ENCODE data around the gene PPP1R3E.

Gene PPP1R3E

GRCh38 chr14:23294734-23295561 is 7.7 kb downstream of the PPP1R3E start:
- DNase-seq (ENCODE audit: low read depth in 2 of 2) = peak; percentile 70 to 78

GRCh38 chr14:23286902-23287479 is 15.7 kb downstream of the PPP1R3E start:
- no peak for TF ChIP-seq CTCF (IDR thresholded peaks at IDR 0.05; ENCODE audit: low read depth, low read length)
- peak; percentile 24 to 38 for DNase-seq (ENCODE audit: low read depth in 2 of 2)
- peak overlapping the region; percentile 82 to 88 for H3K4me3 ChIP-seq (replicated peaks in 1 of 2; ENCODE audit: low read depth in 2 of 2, low read length in 2 of 2)

More at GRCh38 chr14:23294734-23295561, 7.7 kb downstream of the PPP1R3E start:
- no peak overlapping the region for H3K4me3 ChIP-seq (replicated peaks in 1 of 2; ENCODE audit: low read depth in 2 of 2, low read length in 2 of 2)
- TF ChIP-seq CTCF (IDR thresholded peaks at IDR 0.05; ENCODE audit: low read depth, low read length) = peak; percentile 86

GRCh38 chr14:23286020-23286901 is 16.4 kb downstream of the PPP1R3E start, which contains the start of gene HOMEZ:
Gene HOMEZ (minus strand): TSS chr14:23286132. CDS start chr14:23285952, 180 bp downstream.
- DNase-seq (ENCODE audit: low read depth in 2 of 2) = peak; percentile 99
- H3K4me3 ChIP-seq (replicated peaks in 1 of 2; ENCODE audit: low read depth in 2 of 2, low read length in 2 of 2) = peak within 1 kb of the TSS; percentile 82 to 88
- no peak for TF ChIP-seq CTCF (IDR thresholded peaks at IDR 0.05; ENCODE audit: low read depth, low read length)

- no peak for DNase-seq (ENCODE audit: low read depth in 2 of 2)
Observed at GRCh38 chr14:23285530-23286019, 17.1 kb downstream of the PPP1R3E start.

GRCh38 chr14:23284654-23285529 is 17.8 kb downstream of the PPP1R3E start:
- peak; percentile 26 to 42 for DNase-seq (ENCODE audit: low read depth in 2 of 2)
- H3K4me3 ChIP-seq (replicated peaks in 1 of 2; ENCODE audit: low read depth in 2 of 2, low read length in 2 of 2) = peak overlapping the region; percentile 82 to 88
- TF ChIP-seq CTCF (IDR thresholded peaks at IDR 0.05; ENCODE audit: low read depth, low read length) = no peak

More at GRCh38 chr14:23285530-23286019, 17.1 kb downstream of the PPP1R3E start:
- no peak for TF ChIP-seq CTCF (IDR thresholded peaks at IDR 0.05; ENCODE audit: low read depth, low read length)
- H3K4me3 ChIP-seq (replicated peaks in 1 of 2; ENCODE audit: low read depth in 2 of 2, low read length in 2 of 2) = peak overlapping the region; percentile 82 to 88
